ENCODE results near the gene SLC1A2.
A peak's percentile ranks its signal among the peaks of the same experiment; 100 is the strongest.

The SLC1A2 gene

GRCh38 chr11:35323076-35323868 is 96.1 kb downstream of the SLC1A2 start:
- no peak for DNase-seq

- no peak for DNase-seq
These were observed 96.9 kb downstream of the SLC1A2 start for GRCh38 chr11:35322318-35322979.

GRCh38 chr11:35321532-35322317 is 97.6 kb downstream of the SLC1A2 start:
- no peak for DNase-seq

- DNase-seq, result no peak
These were observed 98.2 kb downstream of the SLC1A2 start for GRCh38 chr11:35321111-35321510.

- DNase-seq, result no peak
These were observed 100.1 kb downstream of the SLC1A2 start for GRCh38 chr11:35318977-35319925.

GRCh38 chr11:35318309-35318708 is 101.0 kb downstream of the SLC1A2 start:
- DNase-seq, result no peak

- DNase-seq, result no peak
These were observed 102.1 kb downstream of the SLC1A2 start for GRCh38 chr11:35317253-35317652.

- DNase-seq, result no peak
These were observed 103.2 kb downstream of the SLC1A2 start for GRCh38 chr11:35316161-35316560.

- DNase-seq, result no peak
These were observed 105.6 kb downstream of the SLC1A2 start for GRCh38 chr11:35313760-35314153.

GRCh38 chr11:35313066-35313759 is 106.1 kb downstream of the SLC1A2 start:
- no peak for DNase-seq

- DNase-seq, result no peak
These were observed 108.0 kb downstream of the SLC1A2 start for GRCh38 chr11:35311331-35311730.

GRCh38 chr11:35308157-35308556 is 111.2 kb downstream of the SLC1A2 start:
- DNase-seq, result no peak

- no peak for DNase-seq
These were observed 112.1 kb downstream of the SLC1A2 start for GRCh38 chr11:35307221-35307621.

GRCh38 chr11:35305670-35306382 is 113.5 kb downstream of the SLC1A2 start:
- DNase-seq, result peak; percentile 33

GRCh38 chr11:35304900-35305460 is 114.4 kb downstream of the SLC1A2 start:
- DNase-seq, result no peak

GRCh38 chr11:35304386-35304775 is 115.0 kb downstream of the SLC1A2 start:
- no peak for DNase-seq

- DNase-seq, result no peak
These were observed 115.6 kb downstream of the SLC1A2 start for GRCh38 chr11:35303596-35304385.

GRCh38 chr11:35302398-35302797 is 117.0 kb downstream of the SLC1A2 start:
- DNase-seq, result no peak

GRCh38 chr11:35298369-35298768 is 121.0 kb downstream of the SLC1A2 start:
- no peak for DNase-seq

GRCh38 chr11:35295751-35296150 is 123.6 kb downstream of the SLC1A2 start:
- DNase-seq, result no peak
